SW480 (cell line): Measurements from ENCODE around the gene ARHGEF28.
A peak's percentile ranks its signal among the peaks of the same experiment; 100 is the strongest.

Experiments used
- DNase-seq: peaks from one replicate; pipeline ENCODE4 v3.0.0-alpha.2; 2016; ENCODE audit warnings: low spot score

Gene ARHGEF28

DNA sequence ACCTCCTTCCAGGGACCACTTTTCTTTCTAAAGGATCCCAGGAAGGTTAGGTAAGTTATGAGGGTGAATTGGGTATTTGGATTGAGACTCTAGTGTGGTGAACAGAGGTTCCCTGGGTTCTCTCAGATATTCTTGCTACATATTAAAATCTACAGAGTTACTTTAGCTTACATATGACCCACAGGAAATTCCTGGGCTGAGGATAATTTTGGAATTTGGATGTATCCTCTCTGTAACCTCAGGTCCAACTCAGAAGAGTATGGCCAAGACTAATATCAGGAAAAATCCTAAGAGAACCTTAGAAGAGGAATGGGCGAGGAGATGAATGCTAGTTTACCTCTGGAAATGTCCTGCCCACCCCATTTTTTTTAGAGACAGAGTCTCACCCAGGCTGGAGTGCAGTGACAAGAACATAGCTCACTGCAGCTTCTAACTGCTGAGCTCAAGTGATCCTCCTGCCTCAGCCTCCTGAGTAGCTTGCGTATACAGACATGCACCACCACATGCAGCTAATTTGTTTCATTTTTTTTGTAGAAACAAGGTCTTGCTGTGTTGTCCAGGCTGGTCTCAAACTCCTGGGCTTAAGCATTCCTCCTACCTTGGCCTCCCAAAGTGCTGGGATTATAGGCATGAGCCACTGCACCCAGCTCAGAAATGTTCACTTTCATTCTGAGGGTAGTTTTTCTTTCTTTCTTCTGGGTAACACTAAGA lies 196.4 kb downstream of the ARHGEF28 start:
- DNase-seq: no peak

DNA sequence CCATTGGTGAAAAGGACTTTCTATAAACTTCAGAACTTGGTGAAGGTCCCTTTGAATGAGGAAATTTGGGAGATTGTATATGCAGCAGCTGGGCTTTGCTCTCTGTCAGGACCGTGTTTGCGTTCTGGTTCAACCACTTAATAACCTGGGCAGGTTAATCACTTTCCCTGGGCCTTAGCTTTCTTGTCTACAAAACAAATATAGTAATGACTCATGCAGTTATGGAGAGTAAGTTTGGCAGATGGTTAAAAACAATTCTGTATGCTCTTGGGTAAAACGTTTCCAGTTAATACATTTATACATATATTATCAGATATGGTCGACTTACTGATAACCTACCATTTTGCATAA lies 197.0 kb downstream of the ARHGEF28 start:
- peak; percentile 49 for DNase-seq

DNA sequence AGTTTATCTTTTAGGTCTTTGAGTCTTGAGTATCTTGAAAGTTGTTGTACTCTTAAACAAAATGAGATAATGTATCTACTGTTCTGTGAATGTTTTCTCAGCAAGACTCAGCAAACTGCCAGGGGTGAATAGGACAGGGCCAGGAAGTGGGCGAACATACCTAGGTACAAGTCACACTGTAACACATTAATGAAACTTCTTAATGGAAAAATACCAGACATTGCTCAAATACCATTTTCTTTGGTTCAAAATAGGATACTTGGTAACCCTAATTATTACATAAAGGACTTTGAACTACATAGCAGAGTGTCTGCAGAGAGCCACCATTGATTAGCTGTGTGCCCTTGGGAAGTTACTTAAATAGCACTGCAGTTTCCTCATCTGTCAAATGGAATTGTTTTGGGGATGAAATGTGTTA lies 197.5 kb downstream of the ARHGEF28 start:
- DNase-seq: peak; percentile 13

DNA sequence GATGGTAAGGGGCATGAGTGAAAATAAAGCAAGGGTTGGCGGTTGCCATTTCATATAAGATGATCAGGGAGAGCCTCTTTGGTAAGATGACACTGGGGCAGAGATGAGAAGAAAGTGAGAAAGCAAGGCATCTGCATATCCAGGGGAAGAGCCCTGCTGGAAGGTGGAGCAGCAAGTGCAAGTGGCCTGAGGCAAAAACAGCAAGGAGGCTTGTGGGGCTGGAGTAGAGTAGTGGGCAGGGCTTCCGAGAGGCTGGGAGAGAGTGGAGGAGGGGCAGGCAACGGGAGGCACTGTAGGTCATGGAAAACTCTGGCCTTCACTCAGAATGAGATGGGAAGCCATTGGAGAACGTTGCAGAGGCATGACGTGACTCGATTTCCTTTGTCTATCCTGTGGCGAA lies 199.2 kb downstream of the ARHGEF28 start:
- no peak for DNase-seq

DNA sequence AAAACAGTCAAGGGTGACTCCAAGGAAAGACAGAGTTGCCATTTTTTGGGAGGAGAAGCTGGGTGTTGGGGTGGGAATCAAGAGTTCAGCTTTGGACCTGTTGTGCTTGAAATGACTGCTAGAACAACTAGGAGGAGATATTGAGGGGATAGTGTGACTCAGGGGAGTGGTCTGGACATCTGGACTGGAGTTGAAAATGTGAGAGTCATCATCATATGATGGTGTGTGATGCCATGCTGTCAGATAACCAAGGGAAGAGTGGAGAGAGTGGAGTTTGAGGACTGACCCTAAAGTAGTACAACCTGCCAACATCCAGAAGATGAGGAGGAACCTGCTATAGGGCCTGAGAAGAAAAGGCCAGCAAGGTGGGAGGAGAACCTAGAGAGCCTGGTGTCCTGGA lies 199.7 kb downstream of the ARHGEF28 start:
- DNase-seq: no peak

DNA sequence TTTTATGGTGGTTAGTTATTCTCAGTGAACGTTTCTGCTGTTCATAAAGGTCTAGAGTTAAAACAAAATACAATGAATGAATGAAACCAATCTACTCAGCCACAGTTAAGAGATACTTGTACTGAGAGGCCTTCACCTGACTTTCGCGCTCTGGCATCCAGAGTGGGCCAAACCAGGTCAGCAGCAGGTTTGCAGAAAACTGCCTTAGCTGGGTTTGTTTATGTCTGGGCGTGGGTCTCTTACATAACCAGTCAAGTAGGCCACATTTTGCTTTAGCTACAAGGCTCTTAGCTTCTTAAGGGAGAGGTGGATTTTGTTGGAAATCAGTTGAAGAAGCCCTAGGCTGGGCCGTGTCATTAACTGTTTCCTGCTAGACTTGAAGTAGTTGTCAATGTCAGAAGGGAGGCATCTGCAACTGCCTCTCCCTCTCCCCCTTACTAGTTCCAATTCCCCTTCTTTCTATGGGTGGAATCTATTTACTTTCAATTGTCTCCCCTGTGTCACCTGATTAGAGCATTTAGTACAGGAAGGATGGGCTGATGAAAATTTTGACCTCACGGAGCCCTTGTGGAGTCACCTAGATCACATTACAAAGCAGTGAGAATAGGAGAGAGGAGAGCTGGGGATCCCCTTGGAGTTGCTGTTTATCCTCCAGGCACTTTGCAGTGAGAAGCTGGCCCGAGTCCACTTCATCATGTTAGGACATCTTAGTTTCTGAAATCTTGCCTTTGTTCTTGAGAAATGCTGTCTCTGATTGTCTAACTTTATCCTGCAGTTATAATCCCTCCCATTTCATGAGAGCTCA lies 200.5 kb downstream of the ARHGEF28 start:
- peak; percentile 2 for DNase-seq

DNA sequence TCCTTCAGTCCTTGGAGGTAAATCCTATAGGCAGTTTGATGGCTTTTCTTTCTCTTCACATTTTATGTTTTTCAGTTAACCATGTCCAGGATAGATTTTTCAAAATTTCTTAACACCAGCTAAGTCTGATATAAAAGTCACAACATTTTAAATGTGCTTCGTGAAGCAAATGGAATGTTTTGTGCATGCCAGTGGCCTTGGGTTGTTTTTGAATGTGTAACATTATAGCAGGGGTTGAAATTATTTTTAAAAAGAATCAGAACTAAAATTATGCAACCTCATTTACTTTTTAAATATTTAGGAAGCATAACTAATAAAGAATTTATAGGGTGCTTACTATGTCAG lies 201.1 kb downstream of the ARHGEF28 start:
- no peak for DNase-seq

DNA sequence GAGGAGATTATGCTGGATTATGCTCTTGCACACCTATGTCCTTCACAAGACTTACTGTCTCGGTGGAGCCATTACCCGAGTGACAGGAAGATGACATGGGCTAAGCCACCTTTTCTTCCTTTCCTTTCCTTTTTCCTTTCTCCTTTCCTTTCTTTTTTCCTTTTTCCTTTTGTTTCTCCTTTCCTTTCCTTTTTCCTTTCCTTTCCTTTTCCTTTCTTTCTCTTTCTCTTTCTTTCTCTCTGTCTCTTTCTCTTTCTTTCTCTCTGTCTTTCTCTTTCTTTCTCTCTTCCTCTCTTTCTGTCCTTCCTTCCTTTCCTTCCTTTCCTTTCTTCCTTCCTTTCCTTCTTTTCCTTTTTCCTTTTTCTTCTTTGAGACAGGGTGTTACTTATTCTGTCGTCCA lies 202.5 kb downstream of the ARHGEF28 start:
- no peak for DNase-seq

DNA sequence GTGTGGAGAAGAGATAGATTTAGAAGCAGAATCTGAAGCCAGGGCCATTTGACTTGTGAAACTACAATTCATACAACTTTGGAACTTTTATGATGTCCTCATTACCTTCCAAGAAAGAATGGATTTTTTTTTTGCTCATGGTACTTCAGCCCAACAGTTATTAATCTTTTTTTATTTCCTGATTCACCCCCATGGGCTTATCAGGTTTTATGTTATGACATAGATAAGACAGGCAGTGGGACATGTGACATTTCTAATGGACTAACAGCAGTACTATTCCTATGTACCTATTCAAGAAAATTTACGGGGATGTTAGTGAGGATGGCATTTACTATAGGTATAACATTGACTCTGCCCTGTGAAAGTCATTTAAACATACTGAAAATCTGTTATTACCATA lies 204.7 kb downstream of the ARHGEF28 start:
- no peak for DNase-seq

DNA sequence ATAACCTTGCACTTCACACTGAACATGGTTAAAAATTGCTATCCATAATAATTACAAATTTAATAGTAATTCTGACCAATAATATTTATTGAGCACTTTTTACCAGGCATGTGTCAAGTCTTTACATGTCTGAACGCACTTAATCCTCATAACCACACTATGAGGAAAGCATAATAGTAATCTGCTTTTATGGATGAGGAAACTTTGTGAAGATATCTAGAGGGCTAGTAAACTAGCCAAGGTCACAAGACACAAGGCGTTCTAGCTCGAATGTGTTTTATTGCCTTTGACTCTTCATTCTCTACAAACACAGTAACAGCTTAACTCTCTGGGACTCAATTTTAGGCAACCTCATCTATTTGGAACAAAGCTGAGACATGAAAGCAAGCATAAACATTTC lies 205.1 kb downstream of the ARHGEF28 start:
- DNase-seq: no peak

DNA sequence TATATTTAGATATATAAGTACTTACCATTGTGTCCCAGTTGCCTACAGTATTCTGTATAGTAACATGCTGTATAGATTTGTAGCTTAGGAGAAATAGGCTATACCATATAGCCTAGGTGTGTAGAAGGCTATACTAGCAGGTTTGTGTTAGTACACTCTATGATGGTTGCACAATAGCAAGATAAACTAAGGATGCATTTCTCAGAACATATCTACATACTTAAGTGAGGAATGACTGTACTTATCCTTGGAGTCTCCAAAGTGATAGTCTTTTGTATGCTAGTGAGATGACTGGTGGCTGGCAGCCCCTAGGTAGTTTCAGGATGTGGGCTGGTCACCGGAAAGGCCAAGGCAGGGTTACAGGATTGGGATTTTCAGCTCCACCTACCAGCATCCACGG lies 208.7 kb downstream of the ARHGEF28 start:
- no peak for DNase-seq

DNA sequence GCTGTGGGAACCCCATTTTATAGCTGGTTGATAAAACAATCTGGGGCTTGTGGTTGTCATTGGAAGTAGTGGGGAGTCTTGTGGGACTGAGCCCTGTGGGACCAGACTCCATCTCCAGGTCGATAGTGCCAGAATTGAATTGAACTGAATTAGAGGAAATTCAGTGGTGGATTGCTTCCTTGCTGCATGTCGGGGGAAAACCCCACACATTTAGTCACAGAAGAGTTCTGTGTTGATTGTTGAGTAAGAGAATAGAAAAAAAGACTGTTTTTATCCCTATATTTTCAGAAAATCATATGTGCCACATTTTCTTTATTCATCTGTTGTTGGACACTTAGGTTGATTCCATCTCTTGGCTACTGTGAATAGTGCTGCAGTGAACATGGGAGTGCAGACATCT lies 209.7 kb downstream of the ARHGEF28 start:
- DNase-seq: no peak

DNA sequence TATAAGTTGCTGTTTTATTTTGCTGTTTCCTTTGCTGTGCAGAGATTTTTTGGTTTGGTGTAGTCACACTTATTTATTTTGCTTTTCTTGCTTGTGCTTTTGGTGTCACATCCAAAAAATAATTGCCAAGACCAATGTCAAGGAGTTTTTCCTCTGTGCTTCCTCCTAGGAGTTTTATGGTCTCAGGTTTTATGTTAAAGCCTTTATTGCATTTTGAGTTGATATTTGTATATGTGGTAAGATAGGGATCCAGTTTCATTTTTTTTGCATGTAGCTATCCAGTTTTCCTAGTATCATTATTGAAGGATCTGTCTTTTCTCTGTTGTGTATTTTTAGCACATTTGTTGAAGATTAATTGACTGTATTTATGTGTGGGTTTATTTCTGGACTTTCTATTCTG lies 210.6 kb downstream of the ARHGEF28 start:
- no peak for DNase-seq

DNA sequence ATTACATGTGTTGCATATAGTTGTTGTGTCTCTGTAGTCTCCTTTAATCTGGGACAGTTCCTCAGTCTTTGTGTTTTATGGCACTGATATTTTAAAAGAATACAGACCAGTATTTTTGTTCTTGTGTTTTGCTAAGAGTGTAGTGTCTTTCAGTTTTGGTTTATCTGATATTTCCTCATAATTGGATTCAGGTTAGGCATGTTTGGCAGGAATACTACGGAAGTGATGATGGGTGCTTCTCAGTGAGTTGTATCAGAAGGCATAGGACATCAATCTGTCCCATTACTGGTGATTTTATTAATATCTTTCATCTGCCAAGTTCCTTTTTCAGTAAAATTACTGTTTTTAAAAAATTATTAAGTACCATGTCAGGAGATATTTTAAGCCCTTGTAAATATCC lies 212.9 kb downstream of the ARHGEF28 start:
- DNase-seq: no peak

DNA sequence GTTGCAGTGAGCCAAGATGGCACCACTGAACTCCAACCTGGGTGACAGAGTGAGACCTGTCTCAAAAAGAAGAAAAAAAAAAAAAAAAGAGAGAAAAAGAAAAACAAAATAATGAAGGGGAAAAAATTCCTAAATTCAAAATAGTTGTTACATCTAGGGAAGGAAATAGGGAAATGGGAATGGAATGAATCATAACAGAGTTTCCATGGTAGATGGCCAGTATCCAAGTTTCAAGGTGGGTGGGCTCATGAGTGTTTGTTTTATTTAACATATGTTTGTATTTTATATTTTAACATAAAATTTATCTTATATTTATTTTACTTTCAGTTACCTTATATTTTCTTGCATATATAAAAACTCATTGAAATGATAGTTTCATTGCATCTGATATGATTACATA lies 215.6 kb downstream of the ARHGEF28 start:
- DNase-seq: no peak

DNA sequence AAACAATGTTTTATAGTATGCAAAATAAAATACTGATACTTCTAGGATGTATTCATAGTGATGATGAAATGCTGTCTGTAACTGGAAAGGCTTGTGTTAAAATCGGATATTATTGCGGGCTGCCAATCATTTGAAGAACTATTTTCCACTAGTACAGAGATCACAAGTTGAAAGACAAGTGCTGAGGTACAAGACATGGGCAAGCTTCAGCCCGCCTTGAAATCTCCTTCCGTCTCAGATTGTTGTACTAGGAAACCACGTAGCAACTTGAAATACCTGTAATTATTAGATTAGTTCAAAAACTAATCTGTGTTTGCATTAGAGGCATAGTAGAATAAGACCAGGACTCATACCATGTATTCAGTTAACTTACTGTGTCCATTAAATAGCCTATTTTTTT lies 218.2 kb downstream of the ARHGEF28 start:
- no peak for DNase-seq

DNA sequence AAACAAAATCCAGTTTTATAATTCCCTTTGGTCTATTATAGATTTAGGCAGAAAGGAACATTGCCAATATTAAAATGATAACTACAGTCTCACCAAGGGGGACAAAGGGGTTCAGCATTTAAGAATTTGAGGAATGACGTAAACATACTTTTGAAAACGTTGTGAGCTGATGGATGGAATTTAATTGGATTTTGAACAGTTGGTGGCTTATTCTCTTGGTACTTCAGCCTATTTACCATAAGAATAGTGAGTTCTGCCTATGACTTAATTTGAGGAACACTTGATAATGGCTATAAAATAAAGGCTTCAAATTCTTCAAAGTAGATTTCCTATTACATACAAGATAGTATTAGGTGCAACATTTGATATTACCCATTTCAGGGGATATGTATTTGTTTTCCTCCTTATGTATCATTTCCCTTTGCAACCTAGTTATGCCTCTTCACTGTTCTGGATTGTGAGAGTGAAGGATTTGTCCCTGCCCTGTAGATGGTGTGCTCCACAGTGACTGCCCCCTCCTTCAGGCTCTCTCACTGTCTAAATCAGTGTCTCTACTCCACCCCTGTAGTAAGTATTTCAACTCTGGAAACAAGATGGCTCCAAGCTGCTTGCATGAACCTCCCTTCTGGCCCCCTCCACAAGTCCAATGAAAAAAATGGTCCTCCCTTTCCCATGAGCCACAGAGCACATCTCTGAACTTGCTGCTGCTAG lies 225.6 kb downstream of the ARHGEF28 start:
- no peak for DNase-seq

DNA sequence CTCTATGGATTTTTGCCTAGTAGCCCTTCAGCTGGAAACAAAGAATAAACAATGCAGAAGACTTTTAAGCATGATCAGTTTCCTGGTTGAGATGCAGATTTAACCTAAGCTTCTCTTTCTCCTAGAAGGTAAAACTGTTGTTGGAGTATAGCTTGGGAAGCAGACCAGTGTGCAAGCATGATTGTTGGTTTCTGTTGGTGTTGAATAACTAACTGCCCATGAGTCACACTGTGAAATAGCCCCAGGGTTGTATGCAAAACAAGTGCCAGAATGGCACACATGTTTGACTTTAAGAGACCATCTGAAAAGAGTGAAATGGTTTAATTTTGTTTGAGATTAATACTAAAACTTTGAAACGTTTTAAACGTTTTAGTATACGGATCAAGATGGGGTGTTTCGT lies 227.1 kb downstream of the ARHGEF28 start:
- DNase-seq: no peak

DNA sequence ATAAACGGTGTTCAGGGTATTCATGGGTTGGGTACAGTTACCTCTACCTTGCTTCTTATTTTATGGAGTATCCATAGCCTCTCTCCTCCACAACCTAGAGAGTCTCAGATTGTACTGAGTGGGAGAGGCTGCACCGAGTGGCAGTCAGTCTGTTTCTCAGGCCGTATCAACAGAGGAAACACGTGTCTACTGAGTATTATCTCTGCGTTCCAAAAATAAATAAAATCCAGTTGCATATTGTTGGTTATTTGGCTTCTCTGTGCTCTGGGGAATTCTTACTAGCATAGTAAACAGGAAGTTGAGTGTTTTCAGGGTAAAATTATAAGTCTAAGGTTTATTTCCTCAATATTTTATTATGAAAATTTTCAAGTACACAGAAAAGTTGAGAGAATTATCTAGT lies 231.0 kb downstream of the ARHGEF28 start:
- DNase-seq: no peak

DNA sequence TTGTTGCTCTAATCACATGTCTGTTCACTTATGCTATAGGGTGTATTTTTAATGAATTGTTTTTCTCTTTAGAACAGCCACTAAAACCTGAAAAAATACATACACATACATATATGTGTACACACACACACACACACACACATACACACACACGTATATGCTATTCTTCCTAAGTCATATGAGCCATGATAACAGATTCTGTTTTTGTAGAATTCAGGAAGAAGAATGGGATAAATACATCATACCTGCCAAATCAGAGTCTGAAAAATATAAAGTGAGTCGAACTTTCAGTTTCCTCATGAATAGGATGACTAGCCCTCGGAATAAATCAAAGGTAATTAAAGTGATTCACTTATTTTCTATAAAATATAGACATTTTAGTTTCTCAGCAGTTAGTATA lies 231.4 kb downstream of the ARHGEF28 start:
- DNase-seq: no peak

DNA sequence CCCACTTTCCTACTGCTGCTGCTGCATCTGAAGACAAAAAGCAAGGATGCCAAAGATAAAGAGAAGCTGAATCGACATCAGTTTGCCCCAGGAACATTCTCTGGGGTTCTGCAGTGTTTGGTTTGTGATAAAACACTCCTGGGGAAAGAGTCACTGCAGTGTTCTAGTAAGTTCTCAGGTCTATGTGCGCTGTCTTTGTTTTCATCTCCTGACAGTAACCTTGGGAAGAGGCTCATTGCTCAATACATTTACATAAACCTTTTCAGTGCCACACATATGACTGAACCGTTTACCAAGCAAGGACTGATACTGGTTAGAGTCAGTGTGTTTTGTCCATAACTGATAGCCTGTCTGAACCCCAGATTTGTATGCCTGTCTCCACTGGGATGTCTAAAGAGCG lies 232.1 kb downstream of the ARHGEF28 start:
- no peak for DNase-seq

DNA sequence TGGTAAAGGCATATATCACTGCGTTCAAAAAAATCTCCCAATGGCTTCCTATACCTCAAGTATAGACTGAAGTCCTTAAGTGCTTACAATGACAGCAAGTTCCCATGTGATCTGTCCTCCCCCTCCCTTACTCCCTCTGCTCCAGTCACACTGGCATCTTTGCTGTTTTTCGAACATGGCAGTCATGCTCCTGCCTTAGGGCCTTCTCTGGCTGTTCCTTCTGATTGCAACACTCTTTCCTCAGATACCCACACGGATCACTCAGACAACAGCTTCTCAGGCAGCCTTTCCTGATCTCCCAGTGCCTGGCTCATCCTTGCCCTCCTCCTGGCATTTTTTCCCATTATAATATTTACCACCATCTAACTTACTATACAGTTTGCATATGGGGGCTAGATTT lies 232.8 kb downstream of the ARHGEF28 start:
- DNase-seq: no peak

DNA sequence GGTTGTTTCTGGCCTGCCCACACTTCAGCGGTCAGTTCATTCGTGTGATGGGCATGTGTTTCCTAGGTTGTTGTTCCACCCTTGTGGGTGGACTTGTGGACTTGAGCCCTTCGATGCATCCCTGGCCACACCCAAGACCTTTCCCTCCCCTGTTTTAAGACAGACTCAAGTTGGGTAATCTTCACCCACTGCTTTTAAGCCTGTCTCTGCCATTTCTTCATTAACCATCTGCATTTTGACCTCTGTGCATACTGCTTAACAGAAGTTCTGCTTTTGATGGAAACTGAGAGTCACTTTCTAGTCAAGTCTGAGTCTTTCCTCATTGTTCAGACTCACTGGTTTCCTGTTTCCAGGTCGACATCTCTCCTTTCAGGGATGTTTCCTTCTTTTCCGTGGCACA lies 233.7 kb downstream of the ARHGEF28 start:
- DNase-seq: no peak
